Body of pancreas (tissue), 4 donors: ENCODE data around the gene FAM120C.

Experiments
- CTCF ChIP-seq, 7 experiments: fragments of 450-650 bp in 4 of 7; fragments of 200-600 bp in 3 of 7; sonication (generic) in 3 of 7; IDR thresholded peaks; one replicate each; pipeline ENCODE4 v1.5.1; 2016 to 2019; ENCODE audit warnings: antibody characterized with exemption in 7 of 7
- POLR2A ChIP-seq, 3 donors: fragments of 450-650 bp; IDR thresholded peaks; one replicate each; pipeline ENCODE4 v1.6.1; 2016; ENCODE audit warnings: antibody characterized with exemption in 3 of 3, mild to moderate bottlenecking in 2 of 3

- TF ChIP-seq CTCF (IDR thresholded peaks at IDR 0.05): no peak
- TF ChIP-seq POLR2A (IDR thresholded peaks at IDR 0.05): no peak
These were observed 134.6 kb downstream of the FAM120C start for GRCh38 chrX:54048412-54048811.
